ENCODE measurements around the gene CYTH4.
"Not testable (repeated sequence)": the region's sequence is repeated elsewhere in the genome, so short reads cannot be mapped to it uniquely, and the experiment has no call there.

The CYTH4 gene

GRCh38 chr22:37311761-37312312 is 29.5 kb downstream of the CYTH4 start:
- DNase-seq = no peak

GRCh38 chr22:37312549-37313183 is 30.4 kb downstream of the CYTH4 start:
- peak in 1 of 5 donors; percentile 34 for DNase-seq

- DNase-seq = no peak
Measured at GRCh38 chr22:37313376-37314314, 31.3 kb downstream of the CYTH4 start.

- peak in 3 of 5 donors; percentile 17 to 49 (median 34) for DNase-seq
Measured at GRCh38 chr22:37314315-37315074, 32.2 kb downstream of the CYTH4 start.

DNA sequence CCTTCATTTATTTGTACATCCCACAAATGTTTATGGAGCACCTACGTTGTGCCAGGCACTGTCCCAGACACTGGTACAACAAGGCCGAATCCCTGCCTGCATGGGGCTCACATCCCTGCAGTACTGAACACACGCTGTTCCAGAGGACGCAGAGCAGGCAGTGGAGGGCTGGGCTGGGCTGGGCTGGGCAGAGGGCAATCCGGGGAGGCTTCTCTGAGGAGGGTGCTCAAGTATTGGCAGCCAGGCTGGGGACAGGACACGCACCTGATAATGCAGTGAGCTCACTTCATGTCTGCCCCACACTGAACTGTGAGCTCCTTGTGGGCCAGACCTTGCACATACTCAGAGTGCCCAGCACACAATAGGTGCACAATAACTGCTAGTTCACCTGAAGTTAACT is 34.1 kb downstream of the CYTH4 start:
- no peak for DNase-seq

GRCh38 chr22:37316875-37317371 is 34.6 kb downstream of the CYTH4 start:
- peak; percentile 36 to 73 (median 56) for DNase-seq

DNA sequence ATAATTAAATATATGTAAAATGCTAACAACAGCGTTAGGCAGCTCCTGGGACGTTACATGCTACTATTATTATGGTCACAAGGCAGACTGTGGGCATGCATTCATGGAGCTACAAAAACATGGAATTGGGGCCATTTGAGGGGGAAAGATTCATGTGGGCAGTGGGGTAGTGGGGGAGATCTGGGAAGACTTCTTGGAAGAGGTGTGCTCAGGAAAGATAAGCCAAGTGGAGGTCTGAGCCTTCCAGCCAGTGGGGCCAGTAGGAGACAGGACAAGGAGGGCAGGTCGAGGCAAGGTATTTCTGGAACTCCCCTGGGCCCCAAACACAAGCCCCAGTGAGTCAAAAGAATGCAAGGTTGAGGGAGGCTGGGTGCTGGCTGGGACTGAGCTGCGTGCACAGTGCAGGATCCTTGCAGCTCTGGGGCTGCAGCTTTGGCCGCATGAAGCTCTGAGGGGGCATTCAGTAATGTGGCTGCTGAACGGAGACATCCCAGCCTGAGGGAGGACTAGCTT is 35.4 kb downstream of the CYTH4 start:
- no peak for DNase-seq

- DNase-seq = no peak
Measured at GRCh38 chr22:37318364-37319109, 36.2 kb downstream of the CYTH4 start.

DNA sequence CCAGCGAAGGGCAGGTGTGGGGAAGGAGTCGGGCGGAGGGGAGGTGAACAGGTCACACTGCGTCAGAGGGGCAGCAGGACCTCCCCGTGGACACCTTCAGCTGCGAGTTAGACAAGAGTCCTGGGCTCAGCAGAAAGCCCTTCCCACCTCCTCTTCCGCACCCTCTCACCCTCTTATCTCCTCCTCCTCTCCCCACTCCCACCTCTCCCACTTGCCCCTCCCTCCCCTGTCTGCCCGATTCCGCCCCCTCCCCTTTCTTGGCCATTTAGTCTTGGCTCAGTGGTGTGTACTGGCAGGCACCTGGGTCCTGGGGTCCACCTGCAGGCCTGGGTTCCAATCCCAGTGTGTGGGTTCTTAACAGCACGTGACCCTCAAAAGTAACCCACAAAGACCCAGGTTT is 37.2 kb downstream of the CYTH4 start:
- DNase-seq = no peak

DNA sequence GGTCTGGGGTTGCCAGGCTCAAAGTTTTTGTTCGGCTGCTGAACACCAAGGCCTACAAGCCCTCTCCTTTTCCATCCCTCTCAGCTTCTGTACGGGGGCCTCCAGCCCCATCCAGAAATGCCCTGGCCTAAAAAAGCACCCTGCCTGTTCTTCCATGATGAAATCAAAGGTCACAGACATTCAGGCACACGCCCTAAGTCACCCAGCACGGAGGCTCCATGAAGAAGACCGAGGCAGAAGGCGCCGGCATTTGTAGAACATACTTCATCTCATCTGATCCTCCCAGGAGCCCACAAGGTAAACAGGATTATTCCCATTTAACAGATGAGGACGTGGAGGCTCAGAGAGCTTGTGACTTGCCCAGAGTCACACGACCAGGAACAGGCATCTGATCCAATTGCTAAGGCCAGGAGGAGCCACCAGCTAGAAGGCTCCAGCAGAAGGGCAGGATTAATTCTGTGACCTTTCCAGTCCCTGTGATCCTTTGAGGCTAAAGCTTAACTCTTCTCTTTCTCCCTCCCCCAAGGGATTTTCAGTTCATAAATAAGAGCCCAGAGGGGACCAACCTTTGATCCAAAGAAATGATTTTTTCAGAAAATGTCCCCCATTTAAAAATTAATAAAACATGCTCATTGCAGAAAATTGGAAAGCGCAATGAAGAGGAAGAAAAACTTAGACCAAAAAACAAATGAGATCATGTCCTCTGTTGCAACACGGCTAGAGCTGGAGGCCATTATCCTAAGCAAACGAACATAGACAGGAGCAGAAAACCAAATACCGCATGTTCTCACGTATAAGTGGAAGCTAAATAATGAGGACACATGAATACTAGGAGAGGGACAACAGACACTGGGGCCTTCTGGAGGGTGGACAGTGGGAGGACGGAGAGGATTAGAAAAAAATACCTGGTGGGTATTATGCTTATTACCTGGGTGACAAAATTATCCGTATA is 38.7 kb downstream of the CYTH4 start:
- DNase-seq = no peak

- DNase-seq = no peak
Measured at GRCh38 chr22:37324340-37325038, 42.2 kb downstream of the CYTH4 start.

DNA sequence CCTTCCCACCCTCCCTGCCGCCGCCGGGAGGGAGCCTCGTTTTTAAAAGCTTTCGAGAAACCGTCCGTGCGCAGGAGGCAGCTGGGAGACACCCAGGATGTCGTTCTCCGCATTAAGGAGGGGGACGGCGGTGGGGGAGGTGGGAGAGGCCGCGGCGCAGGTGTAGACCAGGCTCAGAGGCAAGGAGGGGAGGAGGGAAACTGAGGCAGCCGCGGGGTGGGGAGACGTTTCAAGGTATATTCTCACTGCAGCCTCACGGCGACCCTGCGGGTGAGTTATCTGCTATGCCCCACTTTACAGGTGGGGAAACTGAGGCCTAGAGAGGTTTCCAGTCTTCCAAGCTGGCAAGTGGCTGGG is 42.7 kb downstream of the CYTH4 start:
- no peak for DNase-seq

DNA sequence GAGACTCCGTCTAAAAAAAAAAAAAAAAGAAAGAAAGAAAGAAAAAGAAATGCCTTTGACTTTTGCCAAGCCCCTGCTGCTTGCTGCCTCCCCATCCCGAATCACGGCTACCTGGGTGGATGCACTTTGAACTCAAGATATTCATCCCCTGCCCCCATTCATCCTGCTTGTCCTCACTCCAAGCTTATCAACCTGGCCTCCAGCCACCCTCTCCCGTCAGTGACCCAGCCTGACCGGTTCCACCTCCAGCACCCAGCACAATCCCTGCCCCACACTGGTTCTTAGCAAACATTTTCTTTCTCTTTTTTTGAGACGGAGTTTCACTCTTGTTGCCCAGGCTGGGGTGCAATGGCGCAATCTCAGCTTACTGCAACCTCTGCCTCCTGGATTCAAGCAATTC is 44.4 kb downstream of the CYTH4 start:
- no peak for DNase-seq

DNA sequence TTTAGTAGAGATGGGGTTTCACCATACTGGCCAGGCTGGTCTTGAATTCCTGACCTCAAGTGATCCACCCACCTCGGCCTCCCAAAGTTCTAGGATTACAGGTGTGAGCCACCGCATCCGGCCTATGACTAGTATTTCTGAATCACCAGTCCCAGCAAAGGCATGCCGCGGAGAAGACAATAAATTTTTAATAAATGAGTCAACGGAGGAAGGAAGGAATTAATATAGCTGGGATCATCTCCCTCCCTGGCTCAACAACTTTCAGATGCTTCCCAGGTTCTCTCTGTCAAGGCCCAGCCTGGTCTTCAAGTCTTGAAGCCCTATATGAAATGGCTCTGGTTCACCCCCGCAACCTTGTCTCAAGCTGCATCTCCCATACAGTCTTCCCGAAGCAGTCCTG is 45.7 kb downstream of the CYTH4 start:
- DNase-seq = no peak

GRCh38 chr22:37328538-37329237 is 46.4 kb downstream of the CYTH4 start:
- DNase-seq = not testable (repeated sequence)

- DNase-seq = no peak
Measured at GRCh38 chr22:37329238-37330140, 47.2 kb downstream of the CYTH4 start.

DNA sequence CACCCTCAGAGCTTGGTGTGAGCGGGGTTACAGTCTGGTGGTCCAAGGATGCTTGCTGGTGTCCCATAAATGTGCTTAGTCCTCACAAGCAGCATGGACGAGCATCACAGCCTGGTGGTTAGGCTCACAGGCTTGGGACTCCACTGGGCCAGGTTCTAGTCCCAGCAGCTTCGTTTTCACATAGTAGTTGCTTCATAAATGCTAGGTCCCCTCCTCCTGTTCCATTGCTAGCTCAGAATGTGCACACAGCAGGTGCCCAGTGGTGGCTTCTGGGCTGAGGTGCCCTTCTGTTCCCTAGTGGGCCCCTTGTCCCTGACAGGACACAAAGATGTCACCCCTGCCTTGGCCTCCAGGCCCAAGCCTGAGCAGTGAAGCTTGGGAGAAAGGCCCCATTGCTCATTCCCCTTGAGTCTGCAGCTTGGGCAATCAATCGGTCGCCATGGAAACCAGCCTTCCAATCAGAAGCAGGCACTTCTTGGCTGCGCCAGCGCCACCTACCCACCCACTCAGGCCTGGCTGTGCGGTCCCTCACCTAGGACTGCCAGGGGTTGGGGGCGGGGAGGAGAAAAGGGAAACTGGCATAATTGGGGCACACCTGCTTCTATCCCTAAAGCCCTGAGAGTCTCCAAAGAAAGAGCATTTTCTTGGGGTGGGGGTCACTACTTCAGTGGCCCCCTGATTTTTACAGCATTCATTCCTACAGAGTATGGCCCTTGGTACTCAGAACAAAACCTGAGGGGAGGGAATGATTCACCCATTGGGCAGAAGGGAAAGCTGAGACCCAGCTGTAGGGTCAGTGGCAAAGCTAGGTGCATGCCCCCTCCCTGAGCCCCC is 48.1 kb downstream of the CYTH4 start:
- DNase-seq = peak in 2 of 5 donors; percentile 18 to 52
